NB4 (cell line): ENCODE measurements around the gene ARG1.

ENCODE experiments used
- CTCF ChIP-seq: IDR thresholded peaks from one replicate; pipeline ENCODE4 v1.5.1; 2012; ENCODE audit warnings: low read depth, low read length
- MYC ChIP-seq: IDR thresholded peaks from 2 replicates; pipeline ENCODE4 v1.6.1; 2011; ENCODE audit warnings: low read depth, low read length
- POLR2A ChIP-seq: IDR thresholded peaks from 2 replicates; pipeline ENCODE4 v1.6.1; 2011; ENCODE audit warnings: mild to moderate bottlenecking; ENCODE audit not compliant: insufficient read length; ENCODE audit errors: extremely low read depth
- TF ChIP-seq, protein P1 (sequence below): IDR thresholded peaks from 2 replicates; pipeline ENCODE4 v1.6.1; 2011; ENCODE audit warnings: low read depth, low read length

GRCh38 chr6:131587909-131588308 is 14.9 kb downstream of the ARG1 start:
- TF ChIP-seq POLR2A (no peak), CTCF (no peak), MYC (no peak)
- TF ChIP-seq, protein P1, sequence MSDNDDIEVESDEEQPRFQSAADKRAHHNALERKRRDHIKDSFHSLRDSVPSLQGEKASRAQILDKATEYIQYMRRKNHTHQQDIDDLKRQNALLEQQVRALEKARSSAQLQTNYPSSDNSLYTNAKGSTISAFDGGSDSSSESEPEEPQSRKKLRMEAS, result no peak
